Gastrocnemius medialis (tissue), 4 donors: ENCODE measurements around the gene SART3.

Experiments
- POLR2A ChIP-seq, 2 donors: fragments of 450-650 bp; IDR thresholded peaks; one replicate each; pipeline ENCODE4 v1.6.1; 2017; ENCODE audit warnings: antibody characterized with exemption in 2 of 2, mild to moderate bottlenecking in 2 of 2, moderate library complexity in 2 of 2
- TF ChIP-seq, protein P1 (sequence below), 5 experiments: fragments of 450-650 bp in 3 of 5; fragments of 200-600 bp in 2 of 5; sonication (generic) in 2 of 5; IDR thresholded peaks in 4 of 5; conservative IDR thresholded peaks in 1 of 5; 1 replicate in 4 of 5; 2 replicates in 1 of 5; pipeline ENCODE4 v1.5.1; 2016 to 2019; ENCODE audit warnings: antibody characterized with exemption in 5 of 5, mild to moderate bottlenecking in 3 of 5, moderate library complexity in 3 of 5

DNA sequence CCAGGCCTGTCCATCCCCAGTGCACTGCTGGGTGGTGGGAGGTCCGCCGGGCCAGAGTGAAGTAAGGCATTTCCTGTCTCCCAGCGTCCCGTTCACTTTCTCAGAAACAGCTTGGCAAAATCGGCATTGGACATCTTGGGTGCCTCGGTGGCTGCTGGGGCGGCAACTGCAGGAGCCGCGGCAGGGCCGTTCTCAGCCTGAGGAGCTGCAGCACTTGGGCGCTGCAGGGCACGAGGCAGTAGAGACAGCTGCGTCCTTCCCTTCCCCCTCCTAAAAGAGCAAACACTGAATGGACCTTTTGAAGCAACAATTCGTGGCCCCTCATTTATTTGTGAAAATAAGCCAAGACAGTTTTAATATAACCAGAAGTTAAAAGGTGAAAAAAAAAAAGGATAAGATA lies 37.6 kb downstream of the SART3 start:
- TF ChIP-seq, protein P1, sequence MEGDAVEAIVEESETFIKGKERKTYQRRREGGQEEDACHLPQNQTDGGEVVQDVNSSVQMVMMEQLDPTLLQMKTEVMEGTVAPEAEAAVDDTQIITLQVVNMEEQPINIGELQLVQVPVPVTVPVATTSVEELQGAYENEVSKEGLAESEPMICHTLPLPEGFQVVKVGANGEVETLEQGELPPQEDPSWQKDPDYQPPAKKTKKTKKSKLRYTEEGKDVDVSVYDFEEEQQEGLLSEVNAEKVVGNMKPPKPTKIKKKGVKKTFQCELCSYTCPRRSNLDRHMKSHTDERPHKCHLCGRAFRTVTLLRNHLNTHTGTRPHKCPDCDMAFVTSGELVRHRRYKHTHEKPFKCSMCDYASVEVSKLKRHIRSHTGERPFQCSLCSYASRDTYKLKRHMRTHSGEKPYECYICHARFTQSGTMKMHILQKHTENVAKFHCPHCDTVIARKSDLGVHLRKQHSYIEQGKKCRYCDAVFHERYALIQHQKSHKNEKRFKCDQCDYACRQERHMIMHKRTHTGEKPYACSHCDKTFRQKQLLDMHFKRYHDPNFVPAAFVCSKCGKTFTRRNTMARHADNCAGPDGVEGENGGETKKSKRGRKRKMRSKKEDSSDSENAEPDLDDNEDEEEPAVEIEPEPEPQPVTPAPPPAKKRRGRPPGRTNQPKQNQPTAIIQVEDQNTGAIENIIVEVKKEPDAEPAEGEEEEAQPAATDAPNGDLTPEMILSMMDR (IDR thresholded peaks at IDR 0.05 in 4 of 5, conservative IDR thresholded peaks at IDR 0.05 in 1 of 5), result no peak
- no peak for TF ChIP-seq POLR2A (IDR thresholded peaks at IDR 0.05)
